Prostate gland (tissue), 2 donors: ENCODE results near the gene CTNNA3. TPM values are rescaled to one million over a fixed set of nuclear protein-coding genes. Genes with fewer than 3 reads are reported as not detected.

ENCODE experiments used
- DNase-seq: peaks from one replicate; pipeline ENCODE4 v3.0.0-alpha.2; 2019; ENCODE audit warnings: low spot score
- H3K27ac ChIP-seq, 2 donors: fragments of 200-600 bp; sonication (generic); 2 replicates each; pipeline ENCODE4 v1.5.1; 2017 to 2019
- H3K27me3 ChIP-seq: fragments of 200-600 bp; sonication (generic); replicated peaks from 2 replicates; pipeline ENCODE4 v1.5.1; 2019; ENCODE audit not compliant: insufficient read depth
- H3K36me3 ChIP-seq, 2 donors: fragments of 200-600 bp; sonication (generic); 1 replicate in 1 of 2; 2 replicates in 1 of 2; pipeline versions ENCODE4 v1.5.1 to v1.8.1; 2017 to 2019
- H3K4me1 ChIP-seq: fragments of 200-600 bp; sonication (generic); replicated peaks from 2 replicates; pipeline ENCODE4 v1.5.1; 2019
- H3K4me3 ChIP-seq, 2 donors: fragments of 200-600 bp; sonication (generic); 2 replicates each; pipeline ENCODE4 v1.5.1; 2017 to 2019
- H3K9me3 ChIP-seq: fragments of 200-600 bp; sonication (generic); 2 replicates; pipeline ENCODE4 v1.5.1; 2017
- CTCF ChIP-seq, 4 experiments: fragments of 200-600 bp in 2 of 4; fragments of 450-650 bp in 2 of 4; sonication (generic) in 2 of 4; IDR thresholded peaks; 1 replicate in 3 of 4; 2 replicates in 1 of 4; pipeline ENCODE4 v1.5.1; 2016 to 2019; ENCODE audit warnings: antibody characterized with exemption in 4 of 4, mild to moderate bottlenecking in 2 of 4, moderate library complexity in 2 of 4
- POLR2A ChIP-seq: fragments of 450-650 bp; IDR thresholded peaks from one replicate; pipeline ENCODE4 v1.6.1; 2016; ENCODE audit warnings: antibody characterized with exemption, mild to moderate bottlenecking
- POLR2AphosphoS5 ChIP-seq: sonication (generic); formaldehyde crosslinking; IDR thresholded peaks from one replicate; pipeline ENCODE4 v1.6.1; 2017; ENCODE audit warnings: antibody characterized with exemption
- WGBS: methylation state at CpG from one replicate; pipeline ENCODE4 v1.1.5; 2018; 5-methylcytosine and 5-hydroxymethylcytosine counted together
- intact Hi-C: fragments of 100-400 bp; cut with DNase I; formaldehyde crosslinking; loops from one replicate; pipeline ENCODE4 v1.14.2; 2022
- total RNA-seq, 2 donors: library from RNA; depleted of rRNA; stranded (reverse); fragments of >200 nt; gene quantifications; one replicate each; pipeline ENCODE4 v1.1.0, GENCODE V29; 2016

Gene CTNNA3
- total RNA-seq, 2 donors from 2014 or later: 0.27 to 7.2 TPM

DNA sequence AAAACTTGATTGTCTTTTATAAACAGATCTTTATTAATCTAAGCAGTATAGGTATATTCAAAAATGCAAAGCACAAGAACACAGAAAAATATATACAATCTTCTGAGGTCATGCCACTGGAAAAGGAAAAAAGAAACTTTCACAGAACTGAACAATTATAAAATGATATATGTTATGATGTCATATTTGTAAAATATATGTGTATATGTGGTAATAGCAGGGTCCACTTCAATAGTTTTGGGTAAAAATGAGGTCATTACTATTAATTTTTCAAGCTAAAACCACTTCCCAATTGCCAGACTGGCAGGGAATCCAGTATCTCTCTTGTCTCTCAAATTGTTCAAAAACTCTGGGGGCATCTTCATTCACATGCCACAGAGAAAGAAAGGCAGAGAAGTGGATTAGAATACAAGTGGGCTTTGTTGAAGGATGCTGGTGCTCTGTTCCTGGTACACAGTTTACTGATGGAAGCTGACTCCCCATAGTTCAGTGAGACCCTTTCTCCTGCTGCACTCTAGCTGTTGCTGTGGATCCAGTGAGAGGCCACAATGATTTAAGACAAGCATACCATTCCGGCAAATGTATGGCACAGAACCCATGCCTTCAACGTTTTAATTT is 19.7 kb downstream of the CTNNA3 start:
- no peaks in the 10 kb centered on the region for H3K27me3 ChIP-seq
- no peak for DNase-seq
- 49% methylated on average over 2 of the region's 2 CpGs for WGBS
- no peaks in the 10 kb centered on the region for H3K4me1 ChIP-seq
- H3K4me3 ChIP-seq: no peak overlapping the region
- no peaks in the 10 kb centered on the region for H3K36me3 ChIP-seq
- no peak overlapping the region for H3K27ac ChIP-seq
- TF ChIP-seq POLR2AphosphoS5: no peak
- no peak for TF ChIP-seq CTCF (IDR thresholded peaks at IDR 0.05)
- no peak for TF ChIP-seq POLR2A
- H3K9me3 ChIP-seq: no peaks in the 10 kb centered on the region
- intact Hi-C loops: no loop called here

DNA sequence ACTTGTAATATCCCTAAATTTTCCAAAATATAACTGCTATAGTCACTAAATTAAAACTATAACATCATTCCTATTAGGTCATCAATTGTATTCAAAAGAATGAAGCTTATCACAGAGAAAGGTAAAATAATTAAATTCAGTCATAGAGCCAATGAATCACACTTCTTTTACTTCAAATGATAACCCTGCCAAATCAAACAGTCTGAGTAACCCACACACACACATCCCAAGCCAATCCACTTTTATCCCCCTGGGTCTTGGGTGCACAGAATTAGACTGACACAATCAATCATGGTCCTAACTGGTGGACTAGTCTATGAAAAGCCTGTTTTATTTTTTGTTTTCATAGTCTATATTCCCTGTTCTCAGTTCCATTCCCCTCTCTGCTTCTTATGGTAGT is 25.6 kb downstream of the CTNNA3 start:
- Histone ChIP-seq H3K9me3 (no peaks in the 10 kb centered on the region), H3K4me3 (no peak overlapping the region), H3K4me1 (no peaks in the 10 kb centered on the region), H3K27me3 (no peaks in the 10 kb centered on the region), H3K27ac (no peak overlapping the region), H3K36me3 (no peaks in the 10 kb centered on the region)
- intact Hi-C loops: no loop called here
- DNase-seq: no peak
- TF ChIP-seq POLR2AphosphoS5: no peak
- no peak for TF ChIP-seq CTCF (IDR thresholded peaks at IDR 0.05)
- no peak for TF ChIP-seq POLR2A

- no peak for DNase-seq
- Histone ChIP-seq H3K36me3 (no peaks in the 10 kb centered on the region), H3K9me3 (no peaks in the 10 kb centered on the region), H3K4me1 (no peaks in the 10 kb centered on the region), H3K27me3 (no peaks in the 10 kb centered on the region), H3K27ac (no peak overlapping the region), H3K4me3 (no peak overlapping the region)
- TF ChIP-seq CTCF (IDR thresholded peaks at IDR 0.05): no peak
- TF ChIP-seq POLR2AphosphoS5: no peak
- TF ChIP-seq POLR2A: no peak
- WGBS: 29% methylated on average over 1 of the region's 1 CpG
- intact Hi-C loops: no loop called here
These were observed 26.0 kb downstream of the CTNNA3 start for GRCh38 chr10:67669978-67670377.

DNA sequence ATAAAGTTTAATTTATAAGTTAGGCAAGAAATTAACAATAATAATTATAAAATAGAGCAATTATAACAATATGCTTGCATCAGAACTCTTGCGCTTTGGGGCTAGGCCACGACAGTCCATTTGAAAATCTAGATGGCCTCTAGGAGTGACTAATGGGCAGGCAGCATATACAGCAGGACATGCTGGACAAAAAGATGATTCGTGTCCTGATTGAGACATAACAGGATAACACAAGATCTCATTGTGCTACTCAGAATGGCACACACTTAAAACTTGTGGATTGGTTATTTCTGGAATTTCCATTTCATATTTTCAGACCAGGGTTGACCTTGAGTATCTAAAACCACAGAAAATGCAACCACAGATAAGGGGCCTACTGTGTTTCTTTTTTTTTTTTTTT is 27.5 kb downstream of the CTNNA3 start:
- Histone ChIP-seq H3K4me1 (no peaks in the 10 kb centered on the region), H3K36me3 (no peaks in the 10 kb centered on the region), H3K4me3 (no peak overlapping the region), H3K27me3 (no peaks in the 10 kb centered on the region), H3K9me3 (no peaks in the 10 kb centered on the region), H3K27ac (no peak overlapping the region)
- 92% methylated on average over 3 of the region's 3 CpGs for WGBS
- intact Hi-C loops: no loop called here
- TF ChIP-seq POLR2A (no peak), POLR2AphosphoS5 (no peak), CTCF (IDR thresholded peaks at IDR 0.05) (no peak)
- no peak for DNase-seq

DNA sequence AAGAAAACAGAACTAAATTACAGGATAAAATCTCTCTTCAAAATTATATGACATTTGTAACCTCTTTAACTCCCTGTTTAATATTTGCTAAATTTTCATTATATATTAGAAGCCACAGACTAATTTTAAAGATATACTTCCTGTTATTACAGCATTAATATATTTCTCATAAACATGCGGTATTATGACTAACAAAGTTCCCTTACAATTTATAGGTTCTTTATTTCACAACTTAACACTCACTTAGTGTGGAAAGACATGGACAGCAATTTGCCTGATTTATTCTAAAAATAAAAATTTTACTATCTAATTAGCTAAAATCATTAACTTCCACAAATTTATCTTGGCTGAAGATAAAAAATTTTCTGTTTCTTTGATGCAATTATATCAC is 29.0 kb downstream of the CTNNA3 start:
- DNase-seq: no peak
- 78% methylated on average over 1 of the region's 1 CpG for WGBS
- TF ChIP-seq POLR2AphosphoS5: no peak
- TF ChIP-seq POLR2A: no peak
- TF ChIP-seq CTCF (IDR thresholded peaks at IDR 0.05): no peak

More for the DNA sequence above, 29.0 kb downstream of the CTNNA3 start:
- Histone ChIP-seq H3K9me3 (no peaks in the 10 kb centered on the region), H3K4me3 (no peak overlapping the region), H3K4me1 (no peaks in the 10 kb centered on the region), H3K36me3 (no peaks in the 10 kb centered on the region), H3K27ac (no peak overlapping the region), H3K27me3 (no peaks in the 10 kb centered on the region)
- intact Hi-C loops: no loop called here
